Measurements from ENCODE around the gene DHX58.
A peak's percentile ranks its signal among the peaks of the same experiment; 100 is the strongest.

The DHX58 gene

DNA sequence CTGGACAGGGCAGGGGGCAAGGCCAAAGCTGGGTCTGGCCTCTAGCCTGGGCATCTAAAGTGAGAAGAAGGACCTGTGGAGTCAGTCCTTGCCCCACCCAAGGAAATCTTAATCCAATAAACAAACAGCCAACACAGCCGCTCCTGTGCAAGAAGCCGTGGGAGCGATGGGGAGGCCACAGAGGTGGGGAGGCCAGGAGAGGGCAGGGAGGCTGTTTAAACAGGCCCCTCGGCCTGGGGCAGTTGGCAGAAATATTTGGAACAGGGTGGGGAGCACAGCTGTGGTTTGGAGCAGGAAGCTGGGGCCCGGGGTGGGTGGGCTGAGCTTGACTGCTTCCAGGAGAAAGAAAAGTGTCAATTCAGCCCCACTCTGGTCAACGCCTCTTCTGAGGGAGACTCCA, 19.6 kb downstream of the DHX58 start:
- peaks cover 24 to 51% of the 10 kb centered on the region in 2 donors for H3K27me3 Mint-ChIP-seq
- no peak overlapping the region for H3K27ac Mint-ChIP-seq
- H3K9me3 Mint-ChIP-seq: no peaks in the 10 kb centered on the region
- H3K36me3 Mint-ChIP-seq: no peaks in the 10 kb centered on the region
- no peak overlapping the region for H3K4me3 Mint-ChIP-seq
- DNase-seq (no peak), ATAC-seq (replicated peaks) (no peak)
- H3K4me1 Mint-ChIP-seq: peaks cover 8% of the 10 kb centered on the region in 2 donors

DNA sequence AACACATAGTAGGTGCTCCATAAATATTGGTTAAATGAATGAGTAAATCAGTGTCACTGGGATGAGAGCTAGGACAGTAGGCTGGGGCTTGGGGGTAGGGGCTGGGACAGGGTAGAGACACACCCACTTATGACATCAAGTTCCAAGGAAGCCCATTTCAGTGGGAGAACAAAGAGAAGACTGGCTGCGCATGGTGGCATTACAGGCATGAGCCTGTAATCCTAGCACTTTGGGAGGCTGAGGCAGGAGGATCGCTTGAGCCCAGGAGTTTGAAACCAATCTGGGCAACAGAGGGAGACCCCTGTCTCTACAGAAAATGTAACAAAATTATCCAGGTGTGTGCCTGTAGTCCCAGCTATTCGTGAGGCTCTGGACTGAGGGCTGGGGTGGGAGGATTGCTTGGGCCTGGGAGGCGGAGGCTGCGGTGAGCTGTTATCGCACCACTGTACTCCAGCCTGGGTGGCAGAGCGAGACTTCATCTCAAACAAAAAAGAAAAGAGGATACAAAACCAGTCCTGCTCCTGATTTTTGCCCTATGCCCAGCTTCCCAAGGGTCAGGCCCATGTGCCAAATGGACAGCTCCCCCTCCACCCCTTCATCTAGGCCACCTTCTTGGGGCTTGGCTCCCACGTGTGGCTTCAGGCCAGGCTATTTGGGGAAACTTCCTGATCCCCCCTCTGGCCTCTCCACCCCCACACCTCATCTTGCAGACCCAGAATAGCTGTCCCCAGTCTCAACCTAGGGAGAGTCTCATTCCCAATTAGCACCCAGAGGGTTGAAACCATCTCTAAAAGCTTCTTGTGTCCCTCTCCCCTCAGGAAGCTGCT, 21.3 kb downstream of the DHX58 start:
- Mint-ChIP-seq H3K4me1 (no peaks in the 10 kb centered on the region), H3K36me3 (no peaks in the 10 kb centered on the region), H3K27ac (no peak overlapping the region), H3K4me3 (no peak overlapping the region), H3K9me3 (no peaks in the 10 kb centered on the region), H3K27me3 (peaks cover 9 to 34% of the 10 kb centered on the region in 2 donors)
- DNase-seq: no peak
- ATAC-seq (replicated peaks): no peak

DNA sequence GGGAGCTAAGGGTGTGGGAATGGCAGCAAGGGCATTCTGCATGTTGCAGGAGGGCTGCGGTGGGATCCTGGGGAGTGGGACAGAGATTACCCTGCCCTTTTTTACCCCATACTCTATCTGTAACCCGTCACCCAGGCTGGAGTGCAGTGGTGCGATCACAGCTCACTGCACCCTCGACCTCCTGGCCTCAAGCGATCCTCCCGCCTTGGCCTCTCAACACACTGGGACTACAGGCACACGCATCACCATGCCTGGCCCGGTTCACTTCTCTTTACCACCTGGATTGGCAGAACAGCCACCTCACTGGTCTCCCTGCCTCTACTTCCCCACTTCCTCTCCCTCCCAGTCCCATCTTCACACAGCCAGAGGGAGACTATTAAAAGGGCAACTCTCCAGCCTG, 23.8 kb downstream of the DHX58 start:
- DNase-seq (no peak), ATAC-seq (replicated peaks) (no peak)
- no peak overlapping the region for H3K27ac Mint-ChIP-seq
- no peaks in the 10 kb centered on the region for H3K9me3 Mint-ChIP-seq
- H3K36me3 Mint-ChIP-seq: no peaks in the 10 kb centered on the region
- no peak overlapping the region for H3K4me3 Mint-ChIP-seq
- H3K27me3 Mint-ChIP-seq: peaks cover 4 to 25% of the 10 kb centered on the region in 2 donors
- H3K4me1 Mint-ChIP-seq: no peaks in the 10 kb centered on the region

DNA sequence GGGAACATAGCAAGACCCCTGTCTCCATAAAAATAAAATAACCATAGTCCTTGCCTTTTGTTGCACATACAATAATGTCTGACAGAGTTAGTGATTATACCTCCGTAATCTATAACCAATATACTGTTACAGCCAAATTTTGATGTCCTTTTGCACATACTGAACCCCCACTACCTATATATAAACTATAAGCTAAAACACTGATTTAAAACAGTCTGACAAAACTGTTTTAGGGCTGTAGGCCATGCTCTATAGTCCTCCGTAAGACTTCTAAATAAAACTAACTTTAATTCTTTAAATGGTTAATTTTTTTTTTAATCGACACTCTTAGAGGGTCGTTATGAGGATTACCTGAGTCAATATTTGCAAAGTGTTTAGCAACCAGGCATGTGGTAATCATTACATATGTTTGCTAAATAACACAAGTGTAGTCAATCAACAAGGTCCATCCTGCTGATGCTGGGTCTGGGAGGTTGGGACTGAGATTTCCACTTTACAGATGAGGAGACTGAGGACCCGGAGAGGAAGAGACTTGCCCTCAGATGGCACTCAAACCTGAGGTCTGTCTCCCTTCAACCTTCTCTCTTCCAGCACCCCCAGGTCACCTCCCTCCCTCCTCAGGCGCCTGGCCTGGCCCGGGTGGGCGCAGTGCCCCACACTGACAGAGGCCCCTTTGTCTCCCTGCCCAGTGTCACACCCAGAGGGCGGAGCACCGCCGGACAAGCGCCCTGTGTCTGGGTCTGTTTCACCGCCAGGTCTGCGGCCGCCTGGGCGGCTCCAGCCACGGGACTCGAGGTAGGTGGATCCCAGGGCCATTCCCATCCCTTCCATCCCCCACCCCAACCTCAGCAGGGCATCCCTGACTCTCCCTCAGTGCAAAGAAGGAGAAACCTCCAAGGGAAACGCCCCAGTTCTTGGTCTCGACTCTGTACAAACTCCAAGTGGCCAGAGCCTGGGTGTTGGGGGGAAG, 24.5 kb downstream of the DHX58 start:
- no peak overlapping the region for H3K27ac Mint-ChIP-seq
- no peak for ATAC-seq (replicated peaks)
- H3K4me3 Mint-ChIP-seq: no peak overlapping the region
- no peaks in the 10 kb centered on the region for H3K36me3 Mint-ChIP-seq
- H3K9me3 Mint-ChIP-seq: no peaks in the 10 kb centered on the region
- H3K27me3 Mint-ChIP-seq: peaks cover 4 to 21% of the 10 kb centered on the region in 2 donors
- no peak for DNase-seq
- no peaks in the 10 kb centered on the region for H3K4me1 Mint-ChIP-seq

DNA sequence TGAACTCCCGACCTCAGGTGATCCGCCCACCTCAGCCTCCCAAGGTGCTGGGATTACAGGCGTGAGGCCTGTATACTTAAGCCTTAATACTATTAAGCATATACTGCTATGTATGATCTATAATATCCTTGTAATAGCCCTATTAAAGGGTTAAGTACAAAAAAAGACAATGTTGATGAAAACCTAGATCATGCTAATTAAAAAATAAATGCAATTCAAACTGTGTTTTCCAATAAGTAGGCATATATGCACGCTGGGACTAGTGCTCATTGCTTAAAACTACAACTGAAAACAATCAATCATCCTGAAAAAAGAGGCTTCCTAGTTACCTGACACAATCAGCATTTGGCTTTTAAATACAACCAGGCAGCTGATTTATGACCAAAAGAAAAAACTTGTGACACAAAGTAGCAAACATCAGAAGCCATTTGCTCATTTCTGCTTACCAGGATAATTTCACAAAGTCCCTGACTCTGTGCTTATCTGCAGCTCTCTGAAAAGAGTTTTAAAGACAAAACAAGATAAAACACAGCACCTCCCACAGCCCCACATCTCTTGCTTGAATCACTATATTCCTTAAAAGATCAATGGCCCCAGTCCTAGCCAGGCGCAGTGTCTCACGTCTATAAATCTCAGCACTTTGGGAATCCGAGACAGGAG, 25.3 kb downstream of the DHX58 start:
- no peaks in the 10 kb centered on the region for H3K9me3 Mint-ChIP-seq
- peak overlapping the region; percentile 20 for H3K27ac Mint-ChIP-seq
- H3K36me3 Mint-ChIP-seq: no peaks in the 10 kb centered on the region
- ATAC-seq (replicated peaks): no peak
- H3K27me3 Mint-ChIP-seq: peaks cover 7 to 21% of the 10 kb centered on the region in 2 donors
- DNase-seq: no peak
- H3K4me3 Mint-ChIP-seq: no peak overlapping the region
- no peaks in the 10 kb centered on the region for H3K4me1 Mint-ChIP-seq

DNA sequence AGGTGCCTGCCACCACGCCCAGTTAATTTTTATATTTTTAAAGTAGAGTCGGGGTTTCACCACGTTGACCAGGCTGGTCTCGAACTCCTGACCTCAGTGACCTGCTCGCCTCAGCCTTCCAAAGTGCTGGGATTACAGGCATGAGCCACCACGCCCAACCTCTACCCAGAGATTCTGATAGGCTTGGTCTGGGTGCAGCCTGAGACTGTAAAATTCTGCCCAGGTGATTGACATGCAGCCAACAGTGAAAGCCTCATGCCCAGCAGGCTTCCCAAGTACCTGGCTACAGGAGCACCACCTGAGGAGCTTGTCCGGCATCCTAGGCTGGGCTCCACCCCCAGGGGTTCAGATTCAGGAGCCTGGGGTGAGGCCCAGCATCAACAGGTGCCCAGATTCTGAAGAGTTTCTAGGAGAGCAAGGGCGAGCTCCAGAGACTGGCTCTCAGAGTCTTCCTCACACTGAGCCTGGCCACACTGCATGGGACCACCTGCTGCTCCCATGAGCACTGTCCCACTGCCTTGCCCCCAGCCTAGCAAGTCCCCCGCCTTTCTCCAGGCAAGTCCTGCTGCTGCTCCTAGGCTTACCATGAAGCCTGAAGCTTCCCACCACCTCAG, 30.9 kb downstream of the DHX58 start:
- no peak overlapping the region for H3K4me3 Mint-ChIP-seq
- no peaks in the 10 kb centered on the region for H3K9me3 Mint-ChIP-seq
- peaks cover 0 to 4% of the 10 kb centered on the region in 2 donors for H3K27me3 Mint-ChIP-seq
- no peaks in the 10 kb centered on the region for H3K4me1 Mint-ChIP-seq
- no peak overlapping the region for H3K27ac Mint-ChIP-seq
- DNase-seq (no peak), ATAC-seq (replicated peaks) (no peak)
- H3K36me3 Mint-ChIP-seq: no peaks in the 10 kb centered on the region

DNA sequence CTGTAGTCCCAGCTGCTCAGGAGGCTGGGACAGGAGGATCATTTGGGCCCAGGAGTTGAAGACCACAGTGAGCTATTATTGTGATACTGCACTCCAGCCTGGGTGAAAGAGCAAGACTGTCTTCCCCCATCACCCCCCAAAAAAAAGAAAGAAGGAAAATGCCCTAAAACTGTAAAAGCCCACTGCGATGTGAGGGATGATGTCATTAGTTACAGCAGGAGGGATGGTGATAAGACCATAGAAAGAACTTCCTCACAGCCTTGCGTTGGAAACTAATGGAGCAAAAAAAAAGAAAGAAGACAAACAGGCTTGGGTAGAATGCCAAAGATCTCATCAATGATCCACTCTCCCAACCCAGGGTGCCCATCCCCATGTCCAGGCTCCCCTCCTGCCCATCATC, 33.0 kb downstream of the DHX58 start:
- no peaks in the 10 kb centered on the region for H3K9me3 Mint-ChIP-seq
- no peak overlapping the region for H3K4me3 Mint-ChIP-seq
- H3K4me1 Mint-ChIP-seq: no peaks in the 10 kb centered on the region
- no peaks in the 10 kb centered on the region for H3K36me3 Mint-ChIP-seq
- peak overlapping the region; percentile 31 for H3K27ac Mint-ChIP-seq
- H3K27me3 Mint-ChIP-seq: peaks cover 0 to 4% of the 10 kb centered on the region in 2 donors
- ATAC-seq (replicated peaks) (no peak), DNase-seq (no peak)

DNA sequence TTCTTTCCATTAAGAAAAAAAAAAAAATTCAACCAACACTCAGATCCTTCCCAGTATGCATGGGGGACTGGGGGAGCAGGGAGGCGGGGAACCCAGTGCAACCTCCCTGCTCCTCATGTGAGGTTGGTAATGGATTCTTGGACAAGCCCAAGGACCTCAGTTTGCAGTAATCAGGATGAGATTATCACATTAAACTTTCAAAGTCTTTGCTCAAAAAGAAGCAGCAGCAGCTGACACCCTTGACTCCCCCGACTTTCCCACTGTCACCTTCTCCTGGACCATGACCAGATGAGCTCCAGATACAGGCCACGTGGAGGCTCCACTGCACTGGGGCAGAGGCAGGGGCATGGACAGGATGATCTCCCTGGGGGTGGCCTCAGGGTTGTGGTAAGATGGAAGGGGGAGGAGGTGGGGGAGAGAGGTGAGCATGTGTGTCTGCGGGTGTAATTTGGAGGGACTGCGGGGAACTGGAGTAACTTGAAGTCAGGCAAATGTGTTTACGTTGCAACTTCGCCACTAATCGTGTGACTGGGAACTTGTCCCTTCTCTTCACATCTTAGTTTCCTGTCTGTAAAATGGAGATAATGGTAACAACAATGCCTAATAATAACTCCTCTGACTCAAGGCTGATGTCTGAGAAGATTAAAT, 34.0 kb downstream of the DHX58 start:
- Mint-ChIP-seq H3K9me3 (no peaks in the 10 kb centered on the region), H3K36me3 (no peaks in the 10 kb centered on the region)
- ATAC-seq (replicated peaks): no peak

DNA sequence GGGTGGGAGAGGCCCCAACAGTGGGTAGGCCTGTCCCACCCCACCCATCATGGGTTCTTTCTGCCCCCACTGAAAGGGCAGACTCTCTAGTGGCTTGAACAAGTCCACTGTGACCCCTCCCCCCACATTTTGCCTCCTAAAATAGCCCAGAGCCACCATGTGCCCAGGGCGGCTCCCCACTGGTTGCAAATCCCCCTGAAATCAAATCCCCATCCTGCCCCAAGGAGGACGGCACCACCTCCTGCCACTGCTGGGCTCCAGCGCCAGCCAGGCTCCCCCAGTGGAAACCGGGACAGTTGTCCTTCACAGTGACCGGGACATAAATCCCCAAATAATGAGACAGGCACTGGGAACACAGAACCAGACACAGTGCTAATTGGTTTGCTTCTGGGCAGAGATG, 34.8 kb downstream of the DHX58 start:
- Mint-ChIP-seq H3K4me3 (no peak overlapping the region), H3K4me1 (peaks cover 3 to 8% of the 10 kb centered on the region in 2 donors), H3K9me3 (no peaks in the 10 kb centered on the region), H3K27ac (no peak overlapping the region), H3K36me3 (no peaks in the 10 kb centered on the region), H3K27me3 (peaks cover 15% of the 10 kb centered on the region in 2 donors)
- DNase-seq (no peak), ATAC-seq (replicated peaks) (no peak)

More for the DNA sequence above, 34.0 kb downstream of the DHX58 start:
- H3K4me1 Mint-ChIP-seq: peaks cover 0 to under 1% of the 10 kb centered on the region in 2 donors
- H3K27me3 Mint-ChIP-seq: peaks cover 7 to 8% of the 10 kb centered on the region in 2 donors
- H3K27ac Mint-ChIP-seq: no peak overlapping the region
- no peak for DNase-seq
- no peak overlapping the region for H3K4me3 Mint-ChIP-seq

DNA sequence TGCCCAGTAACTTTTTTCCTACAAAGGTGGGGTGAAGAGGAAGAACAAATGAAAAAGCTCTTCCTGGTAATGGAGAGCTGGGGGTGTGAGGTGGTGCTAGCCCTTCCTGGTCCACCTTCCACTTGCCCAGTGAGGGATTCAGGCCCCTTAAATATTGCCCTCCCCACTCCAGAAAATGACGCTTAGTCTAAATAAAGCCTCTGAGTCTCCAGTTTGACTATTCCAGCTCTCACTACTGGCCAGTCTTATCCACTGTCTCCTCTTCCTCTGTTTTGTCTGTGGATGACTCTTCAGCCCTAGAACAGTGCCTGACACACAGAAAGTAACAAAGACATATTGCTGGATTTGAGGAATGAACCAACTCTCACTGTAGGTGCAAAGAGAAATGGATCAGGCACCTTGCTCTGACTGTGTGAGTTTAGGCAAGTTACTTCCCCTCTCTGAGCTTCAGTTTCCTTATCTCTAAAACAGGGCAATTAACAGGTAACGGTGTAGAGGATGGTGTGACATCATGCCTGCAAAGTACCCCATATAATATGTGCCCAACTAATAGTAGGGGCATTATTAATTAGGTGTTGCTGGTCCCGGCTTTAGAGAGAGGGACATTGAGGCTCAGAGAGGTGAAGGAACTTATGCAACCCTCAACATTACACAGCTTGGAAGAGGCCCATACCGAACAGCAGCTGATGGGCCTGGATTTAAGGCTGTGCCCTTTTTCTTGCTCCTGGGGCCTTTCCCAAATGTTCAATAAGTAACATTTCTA, 35.5 kb downstream of the DHX58 start:
- Mint-ChIP-seq H3K9me3 (no peaks in the 10 kb centered on the region), H3K4me1 (peaks cover 4 to 12% of the 10 kb centered on the region in 2 donors), H3K27ac (no peak overlapping the region), H3K36me3 (no peaks in the 10 kb centered on the region), H3K27me3 (peaks cover 12 to 19% of the 10 kb centered on the region in 2 donors), H3K4me3 (no peak overlapping the region)
- no peak for DNase-seq
- ATAC-seq (replicated peaks): no peak

DNA sequence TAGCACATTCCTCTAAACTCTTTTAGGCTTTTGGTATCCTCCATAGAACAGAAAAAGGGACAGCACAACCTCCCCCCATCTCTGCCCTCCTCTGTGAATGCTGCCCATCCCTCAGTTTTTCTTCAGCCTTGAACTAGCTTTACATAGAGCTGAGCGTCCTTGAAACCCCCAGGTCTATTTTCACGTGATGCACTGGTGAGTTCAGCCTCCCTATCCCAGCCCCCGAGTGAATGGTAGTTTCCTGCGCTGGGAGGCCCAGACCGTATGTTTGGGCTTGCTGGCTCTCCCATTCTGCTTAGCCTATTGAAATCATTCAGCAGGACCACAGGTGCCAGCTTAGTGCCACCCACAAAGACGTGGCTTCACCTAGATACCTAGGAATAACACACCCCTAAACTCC, 36.7 kb downstream of the DHX58 start:
- Mint-ChIP-seq H3K4me1 (peaks cover 4 to 19% of the 10 kb centered on the region in 2 donors), H3K27ac (no peak overlapping the region)

DNA sequence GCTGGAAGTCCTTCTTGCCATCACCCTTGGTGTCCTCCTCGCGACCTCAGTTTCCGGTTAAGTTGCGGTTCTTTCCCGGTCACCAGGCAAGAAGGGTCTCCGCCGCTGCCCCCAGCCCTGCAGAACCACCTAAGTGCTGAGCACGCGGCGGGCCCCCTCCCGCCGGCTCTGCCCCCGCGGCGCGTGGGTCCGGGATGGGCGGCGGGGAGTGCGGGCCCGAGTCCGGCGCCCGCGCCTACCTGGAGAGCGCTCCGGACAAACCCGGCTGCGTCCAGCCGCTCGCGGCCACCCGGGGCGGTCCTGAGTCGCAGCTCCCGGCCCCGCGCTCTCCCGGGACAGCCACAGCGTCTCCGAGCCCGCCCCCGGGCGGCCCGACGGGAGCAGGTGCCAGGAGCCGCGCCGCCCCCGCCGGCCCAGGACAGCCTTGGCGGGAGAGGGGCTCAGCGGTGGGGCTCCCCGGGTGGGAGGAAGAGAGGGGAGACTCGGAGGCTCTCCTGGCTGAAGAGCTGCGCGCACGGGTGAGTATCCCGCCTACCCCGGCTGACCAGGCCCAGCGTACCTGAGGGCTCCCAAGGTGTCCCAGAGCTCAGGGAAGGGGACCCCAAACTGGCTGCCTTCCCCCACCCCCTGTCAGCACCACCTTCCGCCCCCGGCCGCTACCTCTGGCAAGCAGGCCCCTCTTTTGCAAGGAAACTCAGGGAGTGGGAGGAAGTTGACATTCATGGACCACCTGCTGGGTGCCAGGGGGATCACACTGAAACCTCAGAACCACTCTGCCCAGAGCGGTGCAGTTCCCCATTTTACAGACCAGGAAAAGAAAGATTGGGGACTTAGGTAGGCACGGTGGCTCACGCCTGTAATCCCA, 40.0 kb downstream of the DHX58 start:
- no peak overlapping the region for H3K27ac Mint-ChIP-seq
- H3K9me3 Mint-ChIP-seq: no peaks in the 10 kb centered on the region
- no peaks in the 10 kb centered on the region for H3K36me3 Mint-ChIP-seq
- H3K4me1 Mint-ChIP-seq: peaks cover 4 to 20% of the 10 kb centered on the region in 2 donors
- H3K27me3 Mint-ChIP-seq: peaks cover 20 to 44% of the 10 kb centered on the region in 2 donors
- H3K4me3 Mint-ChIP-seq: peak overlapping the region; percentile 65 to 80
- peak; percentile 59 to 70 for ATAC-seq (replicated peaks)
- no peak for DNase-seq

More for the DNA sequence above, 36.7 kb downstream of the DHX58 start:
- H3K36me3 Mint-ChIP-seq: no peaks in the 10 kb centered on the region
- DNase-seq (no peak), ATAC-seq (replicated peaks) (no peak)
- no peaks in the 10 kb centered on the region for H3K9me3 Mint-ChIP-seq
- peaks cover 20 to 31% of the 10 kb centered on the region in 2 donors for H3K27me3 Mint-ChIP-seq
- H3K4me3 Mint-ChIP-seq: no peak overlapping the region

All from stimulated activated naive B cell treated with anti-CD40 and anti-IgM and Interleukin-4, amounts not matched to agents 10 μg/mL and 1 μg/mL and 100 μg/mL, for 72 hours (primary cell).